ENCODE results near the gene SLC25A12. TPM values are rescaled to one million over a fixed set of nuclear protein-coding genes. Genes with fewer than 3 reads are reported as not detected.

The SLC25A12 gene
- total and polyA plus RNA-seq, 2 donors (not counting 3 experiments of a cell fraction or from before 2014, with no cell fraction given): 13.6 to 17.1 TPM

DNA sequence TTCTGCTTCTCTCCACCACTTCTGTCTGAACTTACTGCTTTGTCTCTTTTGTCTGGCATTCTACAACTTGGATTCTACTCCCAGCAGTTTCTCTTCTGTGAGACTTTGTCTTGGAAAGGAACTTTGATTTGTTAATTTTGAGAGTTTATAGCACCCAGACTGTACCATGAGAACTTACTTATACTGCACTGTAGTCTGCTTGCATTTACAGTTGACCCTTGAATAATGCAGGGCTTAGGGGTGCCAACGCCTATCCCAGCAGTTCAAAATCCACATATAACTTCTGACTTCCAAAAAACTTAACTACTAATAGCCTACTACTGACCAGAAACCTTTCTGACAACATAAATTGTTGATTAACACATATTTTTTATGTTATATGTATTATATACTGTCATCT lies 151.3 kb downstream of the SLC25A12 start:
- TF ChIP-seq, protein P1, sequence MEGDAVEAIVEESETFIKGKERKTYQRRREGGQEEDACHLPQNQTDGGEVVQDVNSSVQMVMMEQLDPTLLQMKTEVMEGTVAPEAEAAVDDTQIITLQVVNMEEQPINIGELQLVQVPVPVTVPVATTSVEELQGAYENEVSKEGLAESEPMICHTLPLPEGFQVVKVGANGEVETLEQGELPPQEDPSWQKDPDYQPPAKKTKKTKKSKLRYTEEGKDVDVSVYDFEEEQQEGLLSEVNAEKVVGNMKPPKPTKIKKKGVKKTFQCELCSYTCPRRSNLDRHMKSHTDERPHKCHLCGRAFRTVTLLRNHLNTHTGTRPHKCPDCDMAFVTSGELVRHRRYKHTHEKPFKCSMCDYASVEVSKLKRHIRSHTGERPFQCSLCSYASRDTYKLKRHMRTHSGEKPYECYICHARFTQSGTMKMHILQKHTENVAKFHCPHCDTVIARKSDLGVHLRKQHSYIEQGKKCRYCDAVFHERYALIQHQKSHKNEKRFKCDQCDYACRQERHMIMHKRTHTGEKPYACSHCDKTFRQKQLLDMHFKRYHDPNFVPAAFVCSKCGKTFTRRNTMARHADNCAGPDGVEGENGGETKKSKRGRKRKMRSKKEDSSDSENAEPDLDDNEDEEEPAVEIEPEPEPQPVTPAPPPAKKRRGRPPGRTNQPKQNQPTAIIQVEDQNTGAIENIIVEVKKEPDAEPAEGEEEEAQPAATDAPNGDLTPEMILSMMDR (IDR thresholded peaks at IDR 0.05; ENCODE audit: extremely low read depth in 1 of 2, insufficient read depth in 1 of 2, low read depth in 1 of 2, low read length in 2 of 2): no peak
- FAIRE-seq: no peak
- ChIA-PET POLR2A (no interaction called here), CTCF (no interaction called here)
- H2AFZ ChIP-seq (ENCODE audit: low read depth, low read length): no peak overlapping the region
- intact Hi-C loops (cut with micrococcal nuclease) (no loop called here), dilution Hi-C loops (cut with MboI; ENCODE audit: extremely low pct_ligation_motif_present, low sequenced_read_pairs) (no loop called here)
- H4K20me1 ChIP-seq (replicated peaks; ENCODE audit: control insufficient read depth, extremely low read depth, insufficient read depth, low read length): peaks cover 2% of the 10 kb centered on the region
- DNase-seq (ENCODE audit: low read depth, low spot score): no peak
- H3K27me3 ChIP-seq (ENCODE audit: control insufficient read depth in 2 of 2, insufficient read depth in 2 of 2, low read length in 2 of 2): no peaks in the 10 kb centered on the region
- no peaks in the 10 kb centered on the region for H3K4me1 ChIP-seq (ENCODE audit: control insufficient read depth, extremely low read depth, insufficient read depth, low read length)
- H3K9ac ChIP-seq (replicated peaks; ENCODE audit: extremely low read depth, insufficient read depth, low read length): no peak overlapping the region
- no peak overlapping the region for H3K4me3 ChIP-seq (replicated peaks in 1 of 3; ENCODE audit: insufficient read depth in 1 of 3, low read depth in 1 of 3, low read length in 3 of 3)
- no TSS peak for BruUV-seq (replicated peaks)
- no peaks in the 10 kb centered on the region for H3K9me1 ChIP-seq (replicated peaks; ENCODE audit: control insufficient read depth, extremely low read depth, insufficient read depth, low read length)
- H3K27ac ChIP-seq (ENCODE audit: insufficient read depth, low read depth, low read length): no peak overlapping the region
- H3K36me3 ChIP-seq (ENCODE audit: control insufficient read depth in 2 of 2, extremely low read depth in 1 of 2, insufficient read depth in 2 of 2, low read length in 2 of 2): peaks cover 6 to 24% of the 10 kb centered on the region in 2 experiments
- H3K4me2 ChIP-seq (ENCODE audit: insufficient read depth, low read length): no peak overlapping the region
- H3K79me2 ChIP-seq (ENCODE audit: control insufficient read depth, insufficient read depth, low read length): no peaks in the 10 kb centered on the region
- no peaks in the 10 kb centered on the region for H3K9me3 ChIP-seq (replicated peaks; ENCODE audit: control insufficient read depth, insufficient read depth, low read length)

DNA sequence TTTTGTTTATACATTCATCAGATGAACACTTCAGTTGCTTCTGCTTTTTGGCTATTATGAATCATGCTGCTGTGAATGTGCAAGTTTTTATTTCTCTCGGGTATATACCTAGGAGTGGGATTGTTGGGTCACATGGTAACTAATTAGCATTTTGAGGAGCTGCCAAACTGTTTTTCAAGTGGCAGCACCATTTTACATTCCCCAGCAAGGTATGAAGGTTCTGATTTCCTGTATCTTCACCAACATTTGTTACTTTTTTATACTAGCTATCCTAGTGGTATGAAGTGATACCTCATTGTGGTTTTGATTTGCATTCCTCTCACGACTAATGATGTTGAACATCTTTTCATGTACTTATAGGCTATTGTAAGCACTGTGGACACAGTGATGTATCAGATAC lies 152.9 kb downstream of the SLC25A12 start:
- Histone ChIP-seq H2AFZ (ENCODE audit: low read depth, low read length) (no peak overlapping the region), H4K20me1 (replicated peaks; ENCODE audit: control insufficient read depth, extremely low read depth, insufficient read depth, low read length) (peaks cover 2% of the 10 kb centered on the region), H3K79me2 (ENCODE audit: control insufficient read depth, insufficient read depth, low read length) (no peaks in the 10 kb centered on the region), H3K9me1 (replicated peaks; ENCODE audit: control insufficient read depth, extremely low read depth, insufficient read depth, low read length) (no peaks in the 10 kb centered on the region), H3K9me3 (replicated peaks; ENCODE audit: control insufficient read depth, insufficient read depth, low read length) (no peaks in the 10 kb centered on the region), H3K36me3 (ENCODE audit: control insufficient read depth in 2 of 2, extremely low read depth in 1 of 2, insufficient read depth in 2 of 2, low read length in 2 of 2) (peaks cover 8 to 16% of the 10 kb centered on the region in 2 experiments), H3K27ac (ENCODE audit: insufficient read depth, low read depth, low read length) (no peak overlapping the region), H3K4me1 (ENCODE audit: control insufficient read depth, extremely low read depth, insufficient read depth, low read length) (no peaks in the 10 kb centered on the region), H3K4me2 (ENCODE audit: insufficient read depth, low read length) (no peak overlapping the region), H3K27me3 (ENCODE audit: control insufficient read depth in 2 of 2, insufficient read depth in 2 of 2, low read length in 2 of 2) (no peaks in the 10 kb centered on the region), H3K9ac (replicated peaks; ENCODE audit: extremely low read depth, insufficient read depth, low read length) (no peak overlapping the region), H3K4me3 (replicated peaks in 1 of 3; ENCODE audit: insufficient read depth in 1 of 3, low read depth in 1 of 3, low read length in 3 of 3) (no peak overlapping the region)
- CTCF ChIA-PET: interaction anchor here (1.0 to 2.4 kb wide), 3 partner anchors 20 to 386 kb away, joined by 3 to 6 read pairs (median 4); no protein-coding TSS in a partner anchor
- TF ChIP-seq POLR2AphosphoS5 (IDR thresholded peaks at IDR 0.05; ENCODE audit: insufficient read depth, low read depth, low read length) (no peak), JUN (IDR thresholded peaks at IDR 0.05; ENCODE audit: borderline replicate concordance, insufficient read depth, insufficient read length, low read depth) (no peak), GATA2 (IDR thresholded peaks at IDR 0.05; ENCODE audit: insufficient read depth, insufficient read length, low read depth, low read length) (no peak), EZH2 (IDR thresholded peaks at IDR 0.05; ENCODE audit: borderline replicate concordance, low read depth, low read length, severe bottlenecking) (no peak), FOS (IDR thresholded peaks at IDR 0.05; ENCODE audit: borderline replicate concordance, insufficient read depth, low read length) (no peak)
- TF ChIP-seq, protein P1 (IDR thresholded peaks at IDR 0.05; ENCODE audit: extremely low read depth in 1 of 2, insufficient read depth in 1 of 2, low read depth in 1 of 2, low read length in 2 of 2): no peak
- DNase-seq (ENCODE audit: low read depth, low spot score) (no peak), FAIRE-seq (no peak)
- BruUV-seq (replicated peaks): no TSS peak
- dilution Hi-C loops (cut with MboI; ENCODE audit: extremely low pct_ligation_motif_present, low sequenced_read_pairs) (no loop called here), intact Hi-C loops (cut with micrococcal nuclease) (no loop called here)
- POLR2A ChIA-PET: no interaction called here
